Activated CD8-positive, alpha-beta memory T cell treated with anti-CD3 and anti-CD28 coated beads for 36 hours (primary cell): ENCODE results near the gene FHOD3. TPM values are rescaled to one million over a fixed set of nuclear protein-coding genes. Genes with fewer than 3 reads are reported as not detected.
"Not testable (repeated sequence)": the region's sequence is repeated elsewhere in the genome, so short reads cannot be mapped to it uniquely, and the experiment has no call there.

ENCODE experiments used
- CTCF ChIA-PET: fragments of 350-600 bp; sonication (Branson Sonifier 250); formaldehyde crosslinking; loops from one replicate; lab custom pipeline; 2021; ENCODE audit warnings: antibody characterized with exemption; lab: Charles Lee
- POLR2A ChIA-PET: fragments of 350-600 bp; sonication (Branson Sonifier 250); formaldehyde crosslinking; loops from one replicate; lab custom pipeline; 2021; ENCODE audit warnings: antibody characterized with exemption; lab: Charles Lee
- total RNA-seq, 2 experiments: library from RNA; stranded (reverse); gene quantifications; one replicate each; pipeline ENCODE4 v1.2.3, GENCODE V29; 2021

The FHOD3 gene
- total RNA-seq, 2 experiments from 2014 or later, result not detected

- POLR2A ChIA-PET, result no interaction called here
- CTCF ChIA-PET, result no interaction called here
These were observed 250.0 kb downstream of the FHOD3 start for GRCh38 chr18:36547544-36547943.

GRCh38 chr18:36551274-36551673, 253.8 kb downstream of the FHOD3 start:
- CTCF ChIA-PET, POLR2A ChIA-PET: not testable (repeated sequence)

GRCh38 chr18:36558234-36558633, 260.7 kb downstream of the FHOD3 start:
- CTCF ChIA-PET, result no interaction called here
- POLR2A ChIA-PET, result no interaction called here

- ChIA-PET CTCF (no interaction called here), POLR2A (no interaction called here)
These were observed 261.8 kb downstream of the FHOD3 start for GRCh38 chr18:36559149-36559857.

GRCh38 chr18:36560187-36560586, 262.7 kb downstream of the FHOD3 start:
- ChIA-PET CTCF (no interaction called here), POLR2A (no interaction called here)

- POLR2A ChIA-PET, result no interaction called here
These were observed 263.5 kb downstream of the FHOD3 start for GRCh38 chr18:36561046-36561445.

GRCh38 chr18:36564841-36565240, 267.3 kb downstream of the FHOD3 start:
- CTCF ChIA-PET, result no interaction called here
- POLR2A ChIA-PET, result no interaction called here

More at GRCh38 chr18:36561046-36561445, 263.5 kb downstream of the FHOD3 start:
- CTCF ChIA-PET, result no interaction called here

GRCh38 chr18:36567800-36568199, 270.3 kb downstream of the FHOD3 start:
- ChIA-PET POLR2A (interaction anchor here (0.7 kb wide), 1 partner anchor 60 kb away, joined by 13 read pairs; no protein-coding TSS in a partner anchor), CTCF (no interaction called here)

GRCh38 chr18:36568487-36568886, 271.0 kb downstream of the FHOD3 start:
- POLR2A ChIA-PET, result no interaction called here
- CTCF ChIA-PET, result no interaction called here

- POLR2A ChIA-PET, result no interaction called here
These were observed 274.8 kb downstream of the FHOD3 start for GRCh38 chr18:36572135-36572856.

GRCh38 chr18:36576339-36576738, 278.8 kb downstream of the FHOD3 start:
- CTCF ChIA-PET, result no interaction called here
- POLR2A ChIA-PET, result no interaction called here

More at GRCh38 chr18:36572135-36572856, 274.8 kb downstream of the FHOD3 start:
- CTCF ChIA-PET, result no interaction called here

GRCh38 chr18:36578871-36579710, 281.6 kb downstream of the FHOD3 start:
- ChIA-PET CTCF (no interaction called here), POLR2A (no interaction called here)

- POLR2A ChIA-PET, result no interaction called here
- CTCF ChIA-PET, result no interaction called here
These were observed 282.8 kb downstream of the FHOD3 start for GRCh38 chr18:36580266-36580665.

- CTCF ChIA-PET, result no interaction called here
- POLR2A ChIA-PET, result no interaction called here
These were observed 283.6 kb downstream of the FHOD3 start for GRCh38 chr18:36580874-36581750.

- CTCF ChIA-PET, result no interaction called here
These were observed 285.7 kb downstream of the FHOD3 start for GRCh38 chr18:36582988-36583745.

GRCh38 chr18:36589857-36590543, 292.5 kb downstream of the FHOD3 start:
- ChIA-PET CTCF (no interaction called here), POLR2A (no interaction called here)

More at GRCh38 chr18:36582988-36583745, 285.7 kb downstream of the FHOD3 start:
- POLR2A ChIA-PET, result no interaction called here

GRCh38 chr18:36590621-36591580, 293.4 kb downstream of the FHOD3 start:
- POLR2A ChIA-PET, result no interaction called here
- CTCF ChIA-PET, result no interaction called here
